A549 (cell line): Measurements from ENCODE around the gene LPAR5. TPM values are rescaled to one million over a fixed set of nuclear protein-coding genes. Genes with fewer than 3 reads are reported as not detected.

Experiments used
- ATAC-seq, 2 experiments: fragments of 200-7000 bp in 1 of 2; fragments of >200 bp in 1 of 2; cut with Nextera tagmentation in 1 of 2; cut with Tn5 transposase in 1 of 2; 3 replicates each; pipeline versions ENCODE4 v1.8.0 to v1.9.1; 2018 to 2020; ENCODE audit warnings: mild to moderate bottlenecking in 1 of 2, moderate library complexity in 1 of 2
- CTCF ChIA-PET: fragments of 300-600 bp; sonication (Branson Sonifier 250); formaldehyde crosslinking; extraction: SDS; loops from one replicate; lab custom pipeline; 2021; ENCODE audit warnings: antibody characterized with exemption, inconsistent platforms; lab: Yijun Ruan, JAX
- POLR2A ChIA-PET: fragments of 350-600 bp; formaldehyde crosslinking; extraction: SDS; loops from one replicate; lab custom pipeline; 2021; ENCODE audit warnings: antibody characterized with exemption, inconsistent platforms; lab: Yijun Ruan, JAX
- DNase-seq, 2 experiments: peaks; one replicate each; pipeline versions ENCODE4 v3.0.0 to v3.0.0-alpha.2; 2011 to 2016; ENCODE audit warnings: low read depth in 1 of 2, low spot score in 1 of 2
- FAIRE-seq: peaks from 2 replicates; lab custom pipeline; 2011; peaks lifted over from hg19 to GRCh38; lab: Jason Lieb, UNC
- H3K27ac ChIP-seq, 2 experiments: fragments of >200 bp; sonication (Bioruptor Twin); formaldehyde crosslinking; 3 replicates each; pipeline ENCODE4 v1.5.1; 2016 to 2017
- H3K4me1 ChIP-seq: fragments of >200 bp; sonication (Bioruptor Twin); formaldehyde crosslinking; 3 replicates; pipeline ENCODE4 v1.6.1; 2016
- H3K4me2 ChIP-seq: fragments of >200 bp; sonication (Bioruptor Twin); formaldehyde crosslinking; 3 replicates; pipeline ENCODE4 v1.6.1; 2016
- H3K4me3 ChIP-seq: fragments of >200 bp; sonication (Bioruptor Twin); formaldehyde crosslinking; 3 replicates; pipeline ENCODE4 v1.5.1; 2016
- H3K9me3 ChIP-seq: fragments of >200 bp; sonication (Bioruptor Twin); formaldehyde crosslinking; 3 replicates; pipeline ENCODE4 v1.6.1; 2016
- ATOH8 ChIP-seq: fragments of 250-450 bp; sonication (Bioruptor Pico); IDR thresholded peaks from 2 replicates; pipeline ENCODE4 v1.5.0; 2020; ENCODE audit warnings: low read depth, mild to moderate bottlenecking, moderate library complexity
- CBX8 ChIP-seq: fragments of 200-600 bp; sonication (generic); IDR thresholded peaks from 2 replicates; pipeline ENCODE4 v1.6.1; 2016
- CEBPB ChIP-seq, 2 experiments: fragments of >200 bp in 1 of 2; sonication (Bioruptor Twin) in 1 of 2; formaldehyde crosslinking in 1 of 2; IDR thresholded peaks; 2 replicates each; pipeline ENCODE4 v1.6.1; 2012 to 2016
- CHD2 ChIP-seq: fragments of 150-350 bp; IDR thresholded peaks from 2 replicates; pipeline ENCODE4 v1.6.1; 2014; ENCODE audit warnings: low read length; ENCODE audit not compliant: partially characterized antibody
- E2F6 ChIP-seq: IDR thresholded peaks from 2 replicates; pipeline ENCODE4 v1.6.1; 2012; ENCODE audit warnings: low read depth, borderline replicate concordance
- EHF ChIP-seq: fragments of 250-450 bp; sonication (Bioruptor Pico); IDR thresholded peaks from 2 replicates; pipeline ENCODE4 v1.5.0; 2020; ENCODE audit warnings: mild to moderate bottlenecking
- EP300 ChIP-seq, 2 experiments: fragments of >200 bp; sonication (Bioruptor Twin); formaldehyde crosslinking; IDR thresholded peaks; 2 replicates in 1 of 2; 3 replicates in 1 of 2; pipeline ENCODE4 v1.6.1; 2016 to 2017
- ESRRA ChIP-seq: fragments of 150-350 bp; IDR thresholded peaks from 2 replicates; pipeline ENCODE4 v1.6.1; 2014; ENCODE audit warnings: mild to moderate bottlenecking, low read length, borderline replicate concordance
- FOSL2 ChIP-seq, 2 experiments: fragments of 450-650 bp in 1 of 2; fragments of >200 bp in 1 of 2; sonication (Bioruptor Twin) in 1 of 2; formaldehyde crosslinking; IDR thresholded peaks; 2 replicates each; pipeline versions ENCODE4 v1.5.0 to v1.6.1; 2016 to 2020; ENCODE audit warnings: mild to moderate bottlenecking in 1 of 2, moderate library complexity in 1 of 2
- HDAC2 ChIP-seq: fragments of 200-600 bp; sonication (generic); IDR thresholded peaks from 2 replicates; pipeline ENCODE4 v1.6.1; 2016
- HOXA7 ChIP-seq: fragments of 250-450 bp; sonication (Bioruptor Pico); IDR thresholded peaks from 2 replicates; pipeline ENCODE4 v1.5.0; 2020; ENCODE audit warnings: mild to moderate bottlenecking, moderate library complexity
- HOXB5 ChIP-seq: fragments of 250-450 bp; sonication (Bioruptor Pico); IDR thresholded peaks from 2 replicates; pipeline ENCODE4 v1.5.0; 2020; ENCODE audit warnings: mild to moderate bottlenecking, moderate library complexity
- MAFK ChIP-seq: fragments of 450-650 bp; IDR thresholded peaks from 2 replicates; pipeline ENCODE4 v1.6.1; 2014; ENCODE audit not compliant: partially characterized antibody
- NPAS2 ChIP-seq: fragments of 250-450 bp; sonication (Bioruptor Pico); IDR thresholded peaks from 2 replicates; pipeline ENCODE4 v1.8.0; 2022; ENCODE audit warnings: mild to moderate bottlenecking, moderate library complexity, borderline replicate concordance
- POLR2A ChIP-seq: IDR thresholded peaks from 2 replicates; pipeline ENCODE4 v1.6.1; 2012; ENCODE audit warnings: mild to moderate bottlenecking, low read length
- RFX5 ChIP-seq: fragments of 450-650 bp; IDR thresholded peaks from 2 replicates; pipeline ENCODE4 v1.7.1; 2014; ENCODE audit warnings: antibody characterized with exemption, mild to moderate bottlenecking, moderate library complexity
- RNF2 ChIP-seq: fragments of 200-600 bp; sonication (generic); IDR thresholded peaks from 2 replicates; pipeline ENCODE4 v1.6.1; 2016; ENCODE audit warnings: low read depth, mild to moderate bottlenecking, antibody characterized with exemption, moderate library complexity, borderline replicate concordance
- SREBF2 ChIP-seq: fragments of 450-650 bp; IDR thresholded peaks from 2 replicates; pipeline ENCODE4 v1.6.1; 2014; ENCODE audit warnings: mild to moderate bottlenecking, moderate library complexity
- ZC3H11A ChIP-seq: fragments of 450-650 bp; IDR thresholded peaks from 2 replicates; pipeline ENCODE4 v1.6.1; 2014; ENCODE audit warnings: antibody characterized with exemption, mild to moderate bottlenecking
- ZFP36 ChIP-seq: fragments of 450-650 bp; IDR thresholded peaks from 2 replicates; pipeline ENCODE4 v1.6.1; 2014; ENCODE audit warnings: borderline replicate concordance; ENCODE audit not compliant: partially characterized antibody
- ZNF302 ChIP-seq: fragments of 250-450 bp; sonication (Bioruptor Pico); IDR thresholded peaks from 2 replicates; pipeline ENCODE4 v1.9.0; 2021; ENCODE audit warnings: inconsistent platforms, mild to moderate bottlenecking, moderate library complexity
- ZSCAN20 ChIP-seq: fragments of 250-450 bp; sonication (Bioruptor Pico); IDR thresholded peaks from 2 replicates; pipeline ENCODE4 v1.8.0; 2022; ENCODE audit warnings: mild to moderate bottlenecking, moderate library complexity
- WGBS: methylation state at CpG from one replicate; pipeline ENCODE4 v1.1.6; 2017; ENCODE audit errors: missing lambda C conversion rate; 5-methylcytosine and 5-hydroxymethylcytosine counted together
- polyA plus RNA-seq, 4 experiments: library from polyadenylated mRNA; depleted of rRNA in 3 of 4; stranded (reverse); fragments of >200 nt; fragmentation: RNase III in 1 of 4; extraction: RNeasy Plus Mini Kit Qiagen cat#74134 plus additional on column Dnase treatment in 1 of 4; gene quantifications; 2 replicates in 3 of 4; 3 replicates in 1 of 4; pipeline ENCODE4 v1.2.3, GENCODE V29; 2011 to 2017
- TF ChIP-seq, protein P1 (sequence below): fragments of >200 bp; sonication (Bioruptor Twin); formaldehyde crosslinking; IDR thresholded peaks from 3 replicates; pipeline ENCODE4 v1.5.1; 2016
- TF ChIP-seq, protein P2 (sequence below): IDR thresholded peaks from 2 replicates; pipeline ENCODE4 v1.6.1; 2012
- TF ChIP-seq, protein P3 (sequence below): IDR thresholded peaks from 2 replicates; pipeline ENCODE4 v1.6.1; 2012

LPAR5 gene
- polyA plus RNA-seq, 2 of the 4 experiments (the other 2 are of a cell fraction): 0.66 to 0.74 TPM

DNA sequence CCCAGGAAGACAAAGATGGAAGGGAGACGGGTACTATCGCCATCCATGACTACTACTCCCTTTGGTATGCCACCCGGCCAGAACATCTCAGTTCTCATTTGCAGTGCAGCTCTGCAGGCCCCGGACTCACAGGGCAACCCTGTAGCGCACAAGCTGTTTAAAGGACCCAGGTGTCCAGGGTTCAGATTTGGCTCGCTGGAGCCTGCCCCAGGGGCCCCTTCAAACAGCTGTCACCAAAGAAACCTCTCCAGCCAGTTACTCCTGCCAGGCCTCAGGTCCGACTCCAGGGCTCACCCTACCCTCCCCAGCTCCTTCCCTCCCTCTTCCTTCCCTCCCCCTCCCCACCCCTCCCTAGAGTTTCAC is 23.1 kb downstream of the LPAR5 start (continued):
- TF ChIP-seq, protein P1, sequence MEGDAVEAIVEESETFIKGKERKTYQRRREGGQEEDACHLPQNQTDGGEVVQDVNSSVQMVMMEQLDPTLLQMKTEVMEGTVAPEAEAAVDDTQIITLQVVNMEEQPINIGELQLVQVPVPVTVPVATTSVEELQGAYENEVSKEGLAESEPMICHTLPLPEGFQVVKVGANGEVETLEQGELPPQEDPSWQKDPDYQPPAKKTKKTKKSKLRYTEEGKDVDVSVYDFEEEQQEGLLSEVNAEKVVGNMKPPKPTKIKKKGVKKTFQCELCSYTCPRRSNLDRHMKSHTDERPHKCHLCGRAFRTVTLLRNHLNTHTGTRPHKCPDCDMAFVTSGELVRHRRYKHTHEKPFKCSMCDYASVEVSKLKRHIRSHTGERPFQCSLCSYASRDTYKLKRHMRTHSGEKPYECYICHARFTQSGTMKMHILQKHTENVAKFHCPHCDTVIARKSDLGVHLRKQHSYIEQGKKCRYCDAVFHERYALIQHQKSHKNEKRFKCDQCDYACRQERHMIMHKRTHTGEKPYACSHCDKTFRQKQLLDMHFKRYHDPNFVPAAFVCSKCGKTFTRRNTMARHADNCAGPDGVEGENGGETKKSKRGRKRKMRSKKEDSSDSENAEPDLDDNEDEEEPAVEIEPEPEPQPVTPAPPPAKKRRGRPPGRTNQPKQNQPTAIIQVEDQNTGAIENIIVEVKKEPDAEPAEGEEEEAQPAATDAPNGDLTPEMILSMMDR: no peak
- TF ChIP-seq HDAC2 (no peak), CEBPB (IDR thresholded peaks at IDR 0.05) (no peak), RFX5 (no peak)
- TF ChIP-seq, protein P2, sequence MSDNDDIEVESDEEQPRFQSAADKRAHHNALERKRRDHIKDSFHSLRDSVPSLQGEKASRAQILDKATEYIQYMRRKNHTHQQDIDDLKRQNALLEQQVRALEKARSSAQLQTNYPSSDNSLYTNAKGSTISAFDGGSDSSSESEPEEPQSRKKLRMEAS: no peak

DNA sequence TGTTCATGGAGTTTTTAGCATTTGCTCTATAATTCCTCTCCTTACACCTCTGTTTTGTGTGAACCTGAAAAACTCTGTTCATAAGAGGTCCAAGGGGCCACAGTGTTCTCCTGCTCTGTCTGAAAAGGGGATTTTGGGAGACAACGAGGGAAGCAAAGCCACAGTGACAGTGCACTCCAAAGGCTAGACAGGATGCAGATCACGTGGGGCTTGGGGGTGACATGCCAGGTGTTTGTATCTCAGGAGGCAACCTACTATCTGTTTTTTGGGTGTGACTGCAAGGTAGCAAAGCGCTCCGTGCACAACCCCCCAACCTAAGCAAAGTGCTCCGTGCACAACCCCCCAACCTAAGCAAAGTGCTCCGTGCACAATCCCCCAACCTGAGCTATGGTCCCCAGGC is 23.5 kb downstream of the LPAR5 start:
- H3K9me3 ChIP-seq: no peaks in the 10 kb centered on the region
- no peak overlapping the region for H3K4me3 ChIP-seq
- H3K4me1 ChIP-seq: peaks cover 30% of the 10 kb centered on the region
- ATAC-seq (no peak), DNase-seq (no peak), FAIRE-seq (no peak)
- ChIA-PET CTCF (interaction anchor here (0.6 to 1.3 kb wide), 3 partner anchors 60 to 214 kb away, joined by 3 to 5 read pairs (median 4); no protein-coding TSS in a partner anchor), POLR2A (no interaction called here)
- no peak overlapping the region for H3K27ac ChIP-seq
- no peak overlapping the region; the same call in 2 of the 3 replicates for H3K4me2 ChIP-seq
- TF ChIP-seq CBX8: no peak
- TF ChIP-seq FOSL2 (IDR thresholded peaks at IDR 0.05): no peak
- TF ChIP-seq FOSL2 (CRISPR knock-in tag; IDR thresholded peaks at IDR 0.05): no peak
- TF ChIP-seq HOXA7 (CRISPR knock-in tag): no peak
- no peak for TF ChIP-seq ZC3H11A
- no peak for TF ChIP-seq RNF2
- no peak for TF ChIP-seq EHF (CRISPR knock-in tag)
- no peak for TF ChIP-seq NPAS2
- TF ChIP-seq ESRRA: no peak
- TF ChIP-seq CHD2: no peak
- no peak for TF ChIP-seq HOXB5 (CRISPR knock-in tag)
- TF ChIP-seq ZSCAN20: no peak
- TF ChIP-seq ZNF302 (CRISPR knock-in tag): no peak
- TF ChIP-seq, protein P3, sequence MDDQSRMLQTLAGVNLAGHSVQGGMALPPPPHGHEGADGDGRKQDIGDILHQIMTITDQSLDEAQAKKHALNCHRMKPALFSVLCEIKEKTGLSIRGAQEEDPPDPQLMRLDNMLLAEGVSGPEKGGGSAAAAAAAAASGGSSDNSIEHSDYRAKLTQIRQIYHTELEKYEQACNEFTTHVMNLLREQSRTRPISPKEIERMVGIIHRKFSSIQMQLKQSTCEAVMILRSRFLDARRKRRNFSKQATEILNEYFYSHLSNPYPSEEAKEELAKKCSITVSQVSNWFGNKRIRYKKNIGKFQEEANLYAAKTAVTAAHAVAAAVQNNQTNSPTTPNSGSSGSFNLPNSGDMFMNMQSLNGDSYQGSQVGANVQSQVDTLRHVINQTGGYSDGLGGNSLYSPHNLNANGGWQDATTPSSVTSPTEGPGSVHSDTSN: no peak
- TF ChIP-seq POLR2A: no peak
- TF ChIP-seq ATOH8 (CRISPR knock-in tag): no peak
- TF ChIP-seq ZFP36: no peak
- no peak for TF ChIP-seq EP300 (IDR thresholded peaks at IDR 0.05)
- 88% methylated on average over 6 of the region's 6 CpGs for WGBS

- peak; percentile 14 to 17; a peak in 4 of 6 replicates for ATAC-seq
- peak overlapping the region in 1 of 2 experiments; percentile 99; a peak in 2 of 6 replicates for H3K27ac ChIP-seq
Measured at GRCh38 chr12:6608592-6609281, 27.0 kb downstream of the LPAR5 start.

More at GRCh38 chr12:6608592-6609281, 27.0 kb downstream of the LPAR5 start:
- peak; percentile 36 to 58 for DNase-seq
- Histone ChIP-seq H3K4me1 (peaks cover 41% of the 10 kb centered on the region), H3K4me3 (no peak overlapping the region), H3K4me2 (no peak overlapping the region), H3K9me3 (no peaks in the 10 kb centered on the region)
- 58% methylated on average over 8 of the region's 8 CpGs for WGBS
- TF ChIP-seq E2F6: no peak
- TF ChIP-seq ATOH8 (CRISPR knock-in tag): no peak
- no peak for TF ChIP-seq SREBF2
- TF ChIP-seq MAFK: no peak
- ChIA-PET CTCF (interaction anchor here (0.6 to 1.8 kb wide), 8 partner anchors 10 to 217 kb away, joined by 3 to 7 read pairs (median 3); partner anchors contain the start of gene COPS7A), POLR2A (interaction anchor here (0.5 to 1.5 kb wide), 4 partner anchors 21 to 243 kb away, joined by 3 to 6 read pairs (median 4); partner anchors contain the start of genes CDCA3, COPS7A and USP5)
- no peak for FAIRE-seq
